Measurements from ENCODE around the gene CSF1R. TPM values are rescaled to one million over a fixed set of nuclear protein-coding genes. Genes with fewer than 3 reads are reported as not detected.
A peak's percentile ranks its signal among the peaks of the same experiment; 100 is the strongest.

Gene CSF1R
- polyA plus RNA-seq, 2 of the 4 experiments (the other 2 are of a cell fraction), result 0.06 TPM; not detected in 1

GRCh38 chr5:150081541-150082283 is 4.6 kb downstream of the CSF1R start:
- Histone ChIP-seq H3K4me2 (no peak overlapping the region), H3K27ac (no peak overlapping the region), H3K9me3 (no peaks in the 10 kb centered on the region), H3K4me1 (no peaks in the 10 kb centered on the region), H3K4me3 (no peak overlapping the region)
- ChIA-PET POLR2A (no interaction called here), CTCF (interaction anchor here (1.0 kb wide), 1 partner anchor 10 kb away, joined by 3 read pairs; no protein-coding TSS in a partner anchor)
- ATAC-seq (peak in 1 of 2 experiments; percentile 53; a peak in 3 of 6 replicates), FAIRE-seq (no peak), DNase-seq (ENCODE audit: low read depth in 1 of 2, low spot score in 1 of 2) (no peak)
- TF ChIP-seq MAFK (IDR thresholded peaks at IDR 0.05; ENCODE audit: partially characterized antibody) (peak; percentile 87), ZFP36 (IDR thresholded peaks at IDR 0.05; ENCODE audit: borderline replicate concordance, partially characterized antibody) (no peak), NFE2L2 (conservative IDR thresholded peaks at IDR 0.05; ENCODE audit: low read length) (no peak), PBX3 (IDR thresholded peaks at IDR 0.05) (no peak)
- WGBS (ENCODE audit: missing lambda C conversion rate), result 53% methylated on average over 14 of the region's 15 CpGs

GRCh38 chr5:150080696-150081435 is 5.5 kb downstream of the CSF1R start:
- CTCF ChIA-PET, result interaction anchor here (1.0 kb wide), 1 partner anchor 10 kb away, joined by 3 read pairs; no protein-coding TSS in a partner anchor
- DNase-seq (ENCODE audit: low read depth in 1 of 2, low spot score in 1 of 2) (no peak), FAIRE-seq (no peak), ATAC-seq (no peak)
- Histone ChIP-seq H3K9me3 (no peaks in the 10 kb centered on the region), H3K4me2 (no peak overlapping the region), H3K4me1 (no peaks in the 10 kb centered on the region), H3K4me3 (no peak overlapping the region), H3K27ac (no peak overlapping the region)
- POLR2A ChIA-PET, result no interaction called here
- WGBS (ENCODE audit: missing lambda C conversion rate), result 43% methylated on average over 9 of the region's 15 CpGs
- TF ChIP-seq ZSCAN20 (CRISPR knock-in tag; IDR thresholded peaks at IDR 0.05) (no peak), RARB (CRISPR knock-in tag; IDR thresholded peaks at IDR 0.05) (no peak), HMGXB4 (CRISPR knock-in tag; IDR thresholded peaks at IDR 0.05; ENCODE audit: borderline replicate concordance) (no peak)

- ChIA-PET CTCF (no interaction called here), POLR2A (no interaction called here)
- no peak for FAIRE-seq
- 86% methylated on average over 19 of the region's 19 CpGs for WGBS (ENCODE audit: missing lambda C conversion rate)
- no peak for TF ChIP-seq RCOR1 (IDR thresholded peaks at IDR 0.05; ENCODE audit: low read depth, low read length)
- no peak for TF ChIP-seq MAX (IDR thresholded peaks at IDR 0.05)
- Histone ChIP-seq H3K4me3 (no peak overlapping the region), H3K9me3 (no peaks in the 10 kb centered on the region), H3K4me2 (no peak overlapping the region), H3K27ac (no peak overlapping the region), H3K4me1 (no peaks in the 10 kb centered on the region)
- no peak for DNase-seq (ENCODE audit: low read depth in 1 of 2, low spot score in 1 of 2)
- no peak for ATAC-seq
These were observed 6.4 kb downstream of the CSF1R start for GRCh38 chr5:150079909-150080461.

GRCh38 chr5:150078802-150079689 is 7.3 kb downstream of the CSF1R start:
- DNase-seq (ENCODE audit: low read depth in 1 of 2, low spot score in 1 of 2) (no peak), FAIRE-seq (no peak), ATAC-seq (no peak)
- Histone ChIP-seq H3K4me1 (no peaks in the 10 kb centered on the region), H3K4me3 (no peak overlapping the region), H3K27ac (no peak overlapping the region), H3K9me3 (no peaks in the 10 kb centered on the region), H3K4me2 (no peak overlapping the region)
- TF ChIP-seq ESRRA (IDR thresholded peaks at IDR 0.05; ENCODE audit: borderline replicate concordance, low read length) (no peak), PBX3 (IDR thresholded peaks at IDR 0.05) (no peak), MAFK (IDR thresholded peaks at IDR 0.05; ENCODE audit: partially characterized antibody) (no peak), NR3C1 (IDR thresholded peaks at IDR 0.05) (no peak), CTCF (IDR thresholded peaks at IDR 0.05) (no peak), HOXB13 (CRISPR knock-in tag; IDR thresholded peaks at IDR 0.05; ENCODE audit: low read depth) (no peak), E2F6 (IDR thresholded peaks at IDR 0.05; ENCODE audit: borderline replicate concordance, low read depth) (no peak), RFX5 (IDR thresholded peaks at IDR 0.05) (no peak)
- CTCF ChIA-PET, result interaction anchor here (1.0 to 1.3 kb wide), 2 partner anchors 10 to 15 kb away, joined by 3 read pairs; no protein-coding TSS in a partner anchor
- POLR2A ChIA-PET, result no interaction called here
- WGBS (ENCODE audit: missing lambda C conversion rate), result 77% methylated on average over 7 of the region's 7 CpGs

All from A549 (cell line).